Uterus (tissue), 2 donors: ENCODE measurements around the gene PGRMC2.

Source experiments
- POLR2A ChIP-seq, 2 donors: fragments of 450-650 bp; IDR thresholded peaks; one replicate each; pipeline ENCODE4 v1.6.1; 2016; ENCODE audit warnings: antibody characterized with exemption in 2 of 2, mild to moderate bottlenecking in 1 of 2, moderate library complexity in 1 of 2
- TF ChIP-seq, protein P1 (sequence below), 4 experiments: fragments of 200-600 bp in 2 of 4; fragments of 450-650 bp in 2 of 4; sonication (generic) in 2 of 4; IDR thresholded peaks; one replicate each; pipeline ENCODE4 v1.5.1; 2016 to 2019; ENCODE audit warnings: antibody characterized with exemption in 4 of 4, mild to moderate bottlenecking in 2 of 4, moderate library complexity in 1 of 4

DNA sequence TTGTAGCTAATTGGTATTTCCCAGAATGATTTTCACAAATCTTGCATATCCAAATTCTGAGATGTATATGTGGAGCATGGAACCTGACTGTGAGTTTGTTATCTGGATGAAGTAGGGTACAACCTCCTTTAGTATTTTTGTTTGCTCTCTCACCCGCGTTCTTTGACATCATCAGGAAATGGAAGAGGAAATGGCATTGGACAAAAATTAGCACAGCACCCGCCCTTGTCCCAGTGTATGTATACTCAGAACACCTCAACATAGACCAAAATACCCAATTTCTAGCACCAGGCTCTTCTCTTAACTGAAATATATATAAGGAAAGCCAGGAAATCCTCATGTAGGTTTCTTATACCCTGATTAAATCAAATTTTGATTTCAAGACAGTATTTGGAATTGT, 6.9 kb upstream of the PGRMC2 start:
- TF ChIP-seq, protein P1, sequence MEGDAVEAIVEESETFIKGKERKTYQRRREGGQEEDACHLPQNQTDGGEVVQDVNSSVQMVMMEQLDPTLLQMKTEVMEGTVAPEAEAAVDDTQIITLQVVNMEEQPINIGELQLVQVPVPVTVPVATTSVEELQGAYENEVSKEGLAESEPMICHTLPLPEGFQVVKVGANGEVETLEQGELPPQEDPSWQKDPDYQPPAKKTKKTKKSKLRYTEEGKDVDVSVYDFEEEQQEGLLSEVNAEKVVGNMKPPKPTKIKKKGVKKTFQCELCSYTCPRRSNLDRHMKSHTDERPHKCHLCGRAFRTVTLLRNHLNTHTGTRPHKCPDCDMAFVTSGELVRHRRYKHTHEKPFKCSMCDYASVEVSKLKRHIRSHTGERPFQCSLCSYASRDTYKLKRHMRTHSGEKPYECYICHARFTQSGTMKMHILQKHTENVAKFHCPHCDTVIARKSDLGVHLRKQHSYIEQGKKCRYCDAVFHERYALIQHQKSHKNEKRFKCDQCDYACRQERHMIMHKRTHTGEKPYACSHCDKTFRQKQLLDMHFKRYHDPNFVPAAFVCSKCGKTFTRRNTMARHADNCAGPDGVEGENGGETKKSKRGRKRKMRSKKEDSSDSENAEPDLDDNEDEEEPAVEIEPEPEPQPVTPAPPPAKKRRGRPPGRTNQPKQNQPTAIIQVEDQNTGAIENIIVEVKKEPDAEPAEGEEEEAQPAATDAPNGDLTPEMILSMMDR (IDR thresholded peaks at IDR 0.05) = no peak
- no peak for TF ChIP-seq POLR2A (IDR thresholded peaks at IDR 0.05)
